Measurements from ENCODE around the gene FSIP1. TPM values are rescaled to one million over a fixed set of nuclear protein-coding genes. Genes with fewer than 3 reads are reported as not detected.
A peak's percentile ranks its signal among the peaks of the same experiment; 100 is the strongest.
"Not testable (repeated sequence)": the region's sequence is repeated elsewhere in the genome, so short reads cannot be mapped to it uniquely, and the experiment has no call there.

The FSIP1 gene
- total and polyA plus RNA-seq, 8 donors, result 0.11 to 0.64 (median 0.38) TPM

- intact Hi-C loops (cut with DNase I), result no loop called here
- 51 to 80% methylated on average over 3 of the region's 3 CpGs for WGBS, 2 donors
- Histone ChIP-seq H3K4me1 (no peaks in the 10 kb centered on the region), H3K27me3 (no peaks in the 10 kb centered on the region), H3K4me3 (no peak overlapping the region), H3K36me3 (no peaks in the 10 kb centered on the region), H3K27ac (no peak overlapping the region), H3K9me3 (no peaks in the 10 kb centered on the region)
- ATAC-seq, result no peak
- DNase-seq, result no peak
- no peak for FAIRE-seq
- TF ChIP-seq CTCF (IDR thresholded peaks at IDR 0.05), result no peak
Measured at GRCh38 chr15:39820050-39820602, 37.5 kb upstream of the FSIP1 start.

GRCh38 chr15:39819533-39819932, 36.9 kb upstream of the FSIP1 start:
- H3K36me3 ChIP-seq, result no peaks in the 10 kb centered on the region
- 88% methylated on average over 3 of the region's 3 CpGs for WGBS, 2 donors
- H3K27me3 ChIP-seq, result no peaks in the 10 kb centered on the region
- H3K9me3 ChIP-seq, result no peaks in the 10 kb centered on the region
- intact Hi-C loops (cut with DNase I), result no loop called here
- ATAC-seq, result no peak
- no peaks in the 10 kb centered on the region for H3K4me1 ChIP-seq
- no peak for DNase-seq
- no peak for TF ChIP-seq CTCF (IDR thresholded peaks at IDR 0.05)
- no peak overlapping the region for H3K27ac ChIP-seq
- FAIRE-seq, result no peak
- H3K4me3 ChIP-seq, result no peak overlapping the region

- Histone ChIP-seq H3K4me1 (no peaks in the 10 kb centered on the region), H3K27ac (no peak overlapping the region), H3K27me3 (no peaks in the 10 kb centered on the region), H3K9me3 (no peaks in the 10 kb centered on the region), H3K36me3 (no peaks in the 10 kb centered on the region), H3K4me3 (no peak overlapping the region)
- DNase-seq, result no peak
- peak in 1 of 4 donors; percentile 60 for ATAC-seq
- no peak for TF ChIP-seq CTCF (IDR thresholded peaks at IDR 0.05)
- FAIRE-seq, result no peak
- intact Hi-C loops (cut with DNase I), result no loop called here
Measured at GRCh38 chr15:39817892-39818291, 35.3 kb upstream of the FSIP1 start.

GRCh38 chr15:39814489-39814888, 31.8 kb upstream of the FSIP1 start:
- no peaks in the 10 kb centered on the region for H3K36me3 ChIP-seq
- 86 to 87% methylated on average over 1 of the region's 1 CpG for WGBS, 2 donors
- no peaks in the 10 kb centered on the region for H3K4me1 ChIP-seq
- FAIRE-seq (no peak), ATAC-seq (no peak), DNase-seq (no peak)
- H3K27ac ChIP-seq, result no peak overlapping the region
- TF ChIP-seq CTCF (IDR thresholded peaks at IDR 0.05), result no peak
- H3K4me3 ChIP-seq, result no peak overlapping the region
- no peaks in the 10 kb centered on the region for H3K9me3 ChIP-seq
- no peaks in the 10 kb centered on the region for H3K27me3 ChIP-seq
- intact Hi-C loops (cut with DNase I), result no loop called here

GRCh38 chr15:39812651-39813050, 30.0 kb upstream of the FSIP1 start:
- H3K4me1 ChIP-seq; intact Hi-C loops (cut with DNase I); H3K9me3 ChIP-seq; DNase-seq; H3K27ac ChIP-seq; H3K36me3 ChIP-seq; H3K27me3 ChIP-seq; ATAC-seq; H3K4me3 ChIP-seq; FAIRE-seq: not testable (repeated sequence)
- WGBS, 2 donors, result 93 to 97% methylated on average over 3 of the region's 3 CpGs
